Stimulated activated CD4-positive, alpha-beta T cell treated with anti-CD3 and anti-CD28 coated beads, Interleukin-12 subunit alpha, Interleukin-12 subunit beta, amount 100 ng/mL, for 48 hours (primary cell): ENCODE measurements around the gene THEM4.
"Not testable (repeated sequence)": the region's sequence is repeated elsewhere in the genome, so short reads cannot be mapped to it uniquely, and the experiment has no call there.

ENCODE experiments used
- DNase-seq, 3 donors: peaks; one replicate each; pipeline ENCODE4 v3.0.0-alpha.2; 2020; ENCODE audit warnings: low read depth in 2 of 3, low spot score in 1 of 3

The THEM4 gene

DNA sequence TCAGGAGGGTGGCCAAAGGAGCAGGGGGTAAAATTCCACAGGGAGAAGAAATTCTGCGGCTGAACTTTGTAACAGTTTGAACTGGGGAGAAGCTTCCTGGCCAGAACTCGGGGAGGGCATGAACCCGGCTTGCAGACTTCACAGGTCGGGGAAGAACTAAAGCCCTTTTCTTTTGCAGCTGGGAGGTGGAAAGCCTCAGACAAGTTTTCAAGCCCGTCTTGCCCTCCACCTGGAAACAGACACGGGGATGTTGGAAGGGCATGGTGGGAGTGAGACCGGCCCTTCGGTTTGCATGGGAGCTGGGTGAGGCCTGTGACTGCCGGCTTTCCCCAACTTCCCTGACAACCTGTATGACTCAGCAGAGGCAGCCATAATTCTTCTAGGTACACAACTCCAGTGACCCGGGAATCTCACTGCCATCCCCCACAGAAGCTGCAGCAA is 11.3 kb downstream of the THEM4 start:
- DNase-seq, result no peak

DNA sequence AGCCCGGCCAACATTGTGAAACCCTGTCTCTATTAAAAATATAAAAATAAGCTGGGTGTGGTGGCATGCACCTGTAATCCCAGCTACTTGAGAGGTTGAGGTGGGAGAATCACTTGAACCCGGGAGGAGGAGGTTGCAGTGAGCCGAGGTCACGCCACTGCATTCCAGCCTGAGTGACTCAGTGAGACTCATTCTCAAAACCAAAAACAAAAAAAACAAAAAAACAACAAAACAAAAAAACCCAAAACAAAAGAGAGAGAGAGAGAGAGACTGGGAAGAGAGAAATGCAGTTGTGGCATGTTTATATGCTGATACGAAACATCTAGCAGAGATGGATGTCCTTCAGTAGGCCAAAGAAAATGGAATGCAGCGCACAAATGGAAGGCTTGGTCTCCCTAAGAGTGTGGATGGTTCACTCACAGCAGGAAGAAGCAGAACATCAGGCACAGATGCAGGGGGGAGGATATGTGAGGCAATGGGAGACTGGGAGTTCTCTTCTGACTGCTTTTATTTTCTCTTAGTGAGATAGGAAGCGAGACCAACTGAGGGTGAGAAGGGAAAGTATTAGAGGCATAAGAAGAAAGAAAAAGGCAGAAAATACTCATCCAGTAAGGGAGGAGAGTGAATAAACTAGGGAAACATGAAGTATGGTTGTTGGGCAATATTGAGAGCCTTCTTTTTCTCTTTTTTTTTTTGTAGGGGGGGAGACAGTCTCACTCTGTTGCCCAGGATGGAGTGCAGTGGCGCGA is 16.0 kb downstream of the THEM4 start:
- DNase-seq, result no peak

- no peak for DNase-seq
These were observed 17.1 kb downstream of the THEM4 start for GRCh38 chr1:151892190-151892589.

- no peak for DNase-seq
These were observed 17.8 kb downstream of the THEM4 start for GRCh38 chr1:151891512-151891911.

DNA sequence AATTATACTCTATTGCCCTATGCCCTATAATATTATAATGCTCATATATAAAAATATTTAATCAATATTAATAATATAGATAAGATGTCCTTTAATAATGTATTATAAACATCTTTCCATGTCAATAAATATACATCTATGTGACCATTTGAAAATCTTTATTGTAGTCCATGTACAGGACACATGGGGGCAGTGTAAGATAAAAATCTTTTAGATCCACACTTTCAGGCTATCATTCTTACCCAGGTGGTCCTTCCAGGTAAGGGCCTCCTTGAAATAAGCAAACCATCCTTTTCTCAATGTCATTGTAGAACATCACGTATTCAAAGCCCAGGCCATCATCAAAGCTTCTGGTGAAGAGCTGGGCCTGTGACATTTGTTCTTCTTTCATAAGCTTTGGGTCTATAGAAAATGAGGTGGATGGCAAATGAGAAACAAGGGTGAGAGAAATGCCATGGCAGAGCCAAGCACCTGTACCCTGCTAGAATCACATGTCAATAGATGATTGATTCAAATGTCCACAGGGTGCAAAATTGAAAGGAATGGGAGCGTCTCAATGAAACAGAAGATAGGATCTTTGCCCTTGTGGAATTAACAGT is 20.2 kb downstream of the THEM4 start:
- DNase-seq, result no peak

DNA sequence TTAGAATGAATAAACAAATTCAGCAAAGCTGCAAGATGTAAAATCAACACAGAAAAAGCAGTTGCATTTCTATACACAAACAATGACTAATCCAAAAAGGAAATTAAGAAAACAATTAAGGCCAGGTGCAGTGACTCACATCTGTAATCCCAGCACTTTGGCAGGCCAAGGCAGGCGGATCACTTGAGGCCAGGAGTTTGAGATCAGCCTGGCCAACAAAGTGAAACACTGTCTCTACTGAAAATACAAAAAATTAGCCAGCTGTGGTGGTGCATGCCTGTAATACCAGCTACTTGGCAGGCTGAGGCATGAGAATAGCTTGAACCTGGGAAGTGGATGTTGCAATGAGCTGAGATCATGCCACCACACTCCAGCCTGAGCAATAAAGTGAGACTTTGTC is 22.3 kb downstream of the THEM4 start:
- DNase-seq, result no peak

GRCh38 chr1:151885479-151885878 is 23.8 kb downstream of the THEM4 start:
- DNase-seq, result no peak

DNA sequence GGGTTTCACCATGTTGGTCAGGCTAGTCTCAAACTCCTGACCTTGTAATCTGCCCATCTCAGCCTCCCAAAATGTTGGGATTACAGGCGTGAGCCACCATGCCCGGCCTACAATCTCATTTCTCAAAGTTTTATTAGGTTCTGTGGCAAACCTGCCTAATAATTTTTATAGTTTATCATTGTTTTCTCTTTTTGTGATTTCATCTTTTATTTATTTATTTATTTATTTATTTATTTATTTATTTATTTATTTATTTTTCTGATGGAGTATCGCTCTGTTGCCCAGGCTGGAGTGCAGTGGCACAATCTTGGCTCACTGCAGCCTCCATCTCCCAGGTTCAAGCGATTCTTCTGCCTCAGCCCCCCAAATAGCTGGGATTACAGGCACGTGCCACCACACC is 24.4 kb downstream of the THEM4 start:
- not testable (repeated sequence) for DNase-seq

DNA sequence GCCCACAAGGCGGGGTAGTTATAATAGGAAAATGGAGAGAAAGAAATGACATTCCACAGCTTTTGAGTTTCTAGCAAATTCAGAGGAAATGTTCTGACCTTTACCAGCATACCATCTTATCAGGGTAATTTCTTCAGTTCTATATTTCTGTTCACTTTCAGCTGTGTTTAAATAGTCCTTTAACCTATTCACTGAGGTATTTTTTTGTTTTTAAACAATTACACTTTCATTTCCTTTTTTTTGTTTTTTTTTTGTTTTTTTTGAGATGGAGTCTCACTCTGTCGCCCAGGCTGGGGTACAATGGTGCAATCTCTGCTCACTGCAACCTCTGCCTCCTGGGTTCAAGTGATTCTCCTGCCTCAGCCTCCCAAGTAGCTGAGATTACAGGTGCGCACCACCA is 24.9 kb downstream of the THEM4 start:
- not testable (repeated sequence) for DNase-seq

GRCh38 chr1:151883898-151884297 is 25.4 kb downstream of the THEM4 start:
- DNase-seq, result not testable (repeated sequence)

DNA sequence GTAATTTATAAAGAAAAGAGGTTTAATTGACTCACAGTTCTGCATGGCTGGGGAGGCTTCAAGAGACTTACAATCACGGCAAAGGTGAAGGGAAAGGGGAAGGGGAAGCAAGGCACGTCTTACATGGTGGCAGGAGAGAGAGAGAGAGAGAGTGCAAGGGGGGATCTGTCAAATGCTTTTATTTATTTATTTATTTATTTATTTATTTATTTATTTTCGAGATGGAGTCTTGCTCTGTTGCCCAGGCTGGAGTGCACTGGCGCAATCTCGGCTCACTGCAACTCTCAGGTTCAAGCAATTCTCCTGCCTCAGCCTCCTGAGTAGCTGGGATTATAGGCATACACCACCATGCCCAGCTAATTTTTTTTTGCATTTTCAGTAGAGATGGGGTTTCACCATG is 26.4 kb downstream of the THEM4 start:
- DNase-seq, result not testable (repeated sequence)

GRCh38 chr1:151882466-151882865 is 26.8 kb downstream of the THEM4 start:
- DNase-seq, result no peak

- no peak for DNase-seq
These were observed 27.8 kb downstream of the THEM4 start for GRCh38 chr1:151881479-151881878.

DNA sequence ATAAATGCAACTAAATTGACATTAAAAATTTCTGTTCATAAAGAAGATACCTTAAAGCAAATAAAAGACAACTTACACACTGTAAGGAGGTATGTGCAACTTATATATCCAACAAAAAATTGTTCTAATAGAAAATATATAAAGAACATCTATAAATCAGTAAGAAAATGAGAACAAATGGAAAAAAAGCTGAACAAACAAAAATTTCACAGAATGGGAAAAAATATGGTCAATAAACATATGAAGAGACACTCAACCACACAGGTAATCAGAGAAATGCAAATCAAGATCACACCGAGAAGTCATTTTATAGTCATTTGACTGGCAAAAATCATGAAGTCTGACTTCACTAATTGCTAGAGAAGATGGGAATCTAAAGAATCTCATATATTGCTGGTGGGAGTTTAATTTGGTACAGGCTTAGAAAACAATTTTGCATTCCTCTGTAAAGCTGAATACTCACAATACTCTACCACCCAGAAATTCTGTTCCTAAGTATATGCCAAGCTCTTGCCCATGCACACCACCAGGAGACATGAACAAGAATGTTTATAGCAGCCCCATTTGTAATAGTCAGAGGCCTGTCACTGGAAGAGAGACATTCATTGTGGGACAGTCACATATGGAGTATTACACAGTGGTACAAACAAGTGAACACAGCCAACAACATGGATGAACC is 33.8 kb downstream of the THEM4 start:
- DNase-seq, result no peak

GRCh38 chr1:151872776-151873175 is 36.5 kb downstream of the THEM4 start:
- not testable (repeated sequence) for DNase-seq

- no peak for DNase-seq
These were observed 37.9 kb downstream of the THEM4 start for GRCh38 chr1:151871284-151872030.

DNA sequence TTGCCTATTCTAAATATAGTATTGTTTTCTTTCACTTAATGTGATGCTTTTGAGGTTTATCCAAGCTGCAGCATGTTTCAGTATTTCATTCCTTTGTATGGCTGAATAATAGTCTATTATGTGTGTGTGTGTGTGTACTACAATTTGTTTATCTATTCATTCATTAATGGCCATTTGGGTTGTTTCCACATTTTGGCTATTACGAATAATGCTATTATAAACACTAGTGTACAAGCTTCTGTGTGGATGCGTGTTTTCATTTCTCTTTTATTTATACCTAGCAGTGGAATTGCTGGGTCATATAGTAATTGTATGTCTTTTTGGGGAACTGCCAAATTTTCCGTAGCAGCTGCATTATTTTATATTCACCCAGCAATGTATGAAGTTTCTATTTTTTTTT is 40.8 kb downstream of the THEM4 start:
- DNase-seq, result no peak

DNA sequence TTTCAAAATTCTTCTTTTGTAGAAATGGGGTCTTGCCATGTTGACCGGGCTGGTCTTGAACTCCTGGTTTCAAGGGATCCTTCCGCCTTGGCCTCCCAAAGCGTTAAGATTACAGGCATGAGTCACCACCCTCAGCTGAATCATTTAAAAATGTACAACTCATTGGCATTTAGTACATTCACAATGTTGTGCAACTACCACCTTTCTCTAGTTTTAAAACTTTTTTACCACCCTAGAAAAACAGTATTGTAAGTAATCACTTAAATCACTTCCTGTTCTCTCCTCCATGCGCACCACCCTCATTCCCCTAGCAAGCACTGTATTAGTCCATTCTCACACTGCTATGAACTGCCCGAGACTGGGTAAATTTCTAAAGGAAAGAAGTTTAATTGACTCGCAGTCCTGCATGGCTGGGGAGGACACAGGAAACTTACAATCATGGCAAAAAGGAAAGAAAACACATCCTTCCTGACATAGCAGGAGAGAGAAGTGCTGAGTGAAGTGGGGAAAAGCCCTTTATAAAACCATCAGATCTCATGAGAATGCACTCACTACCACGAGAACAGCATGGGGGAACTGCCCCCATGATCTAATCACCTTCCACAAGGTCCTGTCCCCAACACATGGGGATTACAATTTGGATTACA is 41.4 kb downstream of the THEM4 start:
- DNase-seq, result no peak

GRCh38 chr1:151867321-151867720 is 42.0 kb downstream of the THEM4 start:
- no peak for DNase-seq

- DNase-seq, result no peak
These were observed 44.9 kb downstream of the THEM4 start for GRCh38 chr1:151864411-151864810.

- no peak for DNase-seq
These were observed 46.7 kb downstream of the THEM4 start for GRCh38 chr1:151862604-151863003.
